Dendritic cell treated with granulocyte-macrophage colony-stimulating factor and Interleukin-4, amounts not matched to agents 40 ng/mL and 50 ng/mL, for 4 days (primary cell): ENCODE results near the gene TRPM3.

Experiments
- H3K27ac Mint-ChIP-seq: one replicate; pipeline ENCODE4 v1.8.0; 2022; ENCODE audit warnings: mild to moderate bottlenecking, mixed read lengths
- H3K27me3 Mint-ChIP-seq: one replicate; pipeline ENCODE4 v1.8.0; 2022; ENCODE audit warnings: mild to moderate bottlenecking, mixed read lengths
- H3K36me3 Mint-ChIP-seq: one replicate; pipeline ENCODE4 v1.8.0; 2022; ENCODE audit warnings: low read depth, mixed read lengths
- H3K4me1 Mint-ChIP-seq: one replicate; pipeline ENCODE4 v1.8.0; 2022; ENCODE audit warnings: low read depth, mixed read lengths
- H3K4me3 Mint-ChIP-seq: one replicate; pipeline ENCODE4 v1.8.0; 2022; ENCODE audit warnings: mild to moderate bottlenecking, moderate library complexity, mixed read lengths
- H3K9me3 Mint-ChIP-seq: one replicate; pipeline ENCODE4 v1.8.0; 2022; ENCODE audit warnings: mixed read lengths
- intact Hi-C: fragments of 100-400 bp; cut with micrococcal nuclease; formaldehyde crosslinking; loops from one replicate; pipeline ENCODE4 v1.15.0; 2022

Gene TRPM3

GRCh38 chr9:70902692-70903131 is 218.7 kb downstream of the TRPM3 start:
- Mint-ChIP-seq H3K36me3 (no peaks in the 10 kb centered on the region), H3K27ac (no peak overlapping the region), H3K4me1 (no peaks in the 10 kb centered on the region), H3K27me3 (no peaks in the 10 kb centered on the region), H3K9me3 (no peaks in the 10 kb centered on the region), H3K4me3 (no peak overlapping the region)
- intact Hi-C loops = no loop called here

GRCh38 chr9:70902171-70902570 is 219.2 kb downstream of the TRPM3 start:
- H3K9me3 Mint-ChIP-seq = no peaks in the 10 kb centered on the region
- H3K4me3 Mint-ChIP-seq = no peak overlapping the region
- no peaks in the 10 kb centered on the region for H3K4me1 Mint-ChIP-seq
- no peaks in the 10 kb centered on the region for H3K36me3 Mint-ChIP-seq
- H3K27ac Mint-ChIP-seq = no peak overlapping the region
- intact Hi-C loops = no loop called here
- no peaks in the 10 kb centered on the region for H3K27me3 Mint-ChIP-seq

- Mint-ChIP-seq H3K4me1 (no peaks in the 10 kb centered on the region), H3K27ac (no peak overlapping the region)
Measured at GRCh38 chr9:70901746-70902145, 219.7 kb downstream of the TRPM3 start.

GRCh38 chr9:70901013-70901412 is 220.4 kb downstream of the TRPM3 start:
- no peaks in the 10 kb centered on the region for H3K4me1 Mint-ChIP-seq
- intact Hi-C loops = no loop called here
- no peaks in the 10 kb centered on the region for H3K36me3 Mint-ChIP-seq
- H3K4me3 Mint-ChIP-seq = no peak overlapping the region
- H3K9me3 Mint-ChIP-seq = no peaks in the 10 kb centered on the region
- H3K27me3 Mint-ChIP-seq = no peaks in the 10 kb centered on the region
- H3K27ac Mint-ChIP-seq = no peak overlapping the region

More at GRCh38 chr9:70901746-70902145, 219.7 kb downstream of the TRPM3 start:
- Mint-ChIP-seq H3K4me3 (no peak overlapping the region), H3K9me3 (no peaks in the 10 kb centered on the region), H3K27me3 (no peaks in the 10 kb centered on the region), H3K36me3 (no peaks in the 10 kb centered on the region)
- intact Hi-C loops = no loop called here

- no peaks in the 10 kb centered on the region for H3K4me1 Mint-ChIP-seq
- no peak overlapping the region for H3K27ac Mint-ChIP-seq
- H3K36me3 Mint-ChIP-seq = no peaks in the 10 kb centered on the region
- no peak overlapping the region for H3K4me3 Mint-ChIP-seq
- H3K27me3 Mint-ChIP-seq = no peaks in the 10 kb centered on the region
- intact Hi-C loops = no loop called here
- H3K9me3 Mint-ChIP-seq = no peaks in the 10 kb centered on the region
Measured at GRCh38 chr9:70893580-70894122, 227.8 kb downstream of the TRPM3 start.

GRCh38 chr9:70888471-70888870 is 232.9 kb downstream of the TRPM3 start:
- Mint-ChIP-seq H3K27ac (no peak overlapping the region), H3K36me3 (no peaks in the 10 kb centered on the region), H3K9me3 (no peaks in the 10 kb centered on the region), H3K4me1 (no peaks in the 10 kb centered on the region), H3K4me3 (no peak overlapping the region), H3K27me3 (no peaks in the 10 kb centered on the region)
- intact Hi-C loops = no loop called here

GRCh38 chr9:70887826-70888225 is 233.6 kb downstream of the TRPM3 start:
- intact Hi-C loops = no loop called here
- H3K4me3 Mint-ChIP-seq = no peak overlapping the region
- no peaks in the 10 kb centered on the region for H3K36me3 Mint-ChIP-seq
- no peak overlapping the region for H3K27ac Mint-ChIP-seq
- H3K9me3 Mint-ChIP-seq = no peaks in the 10 kb centered on the region
- H3K27me3 Mint-ChIP-seq = no peaks in the 10 kb centered on the region
- H3K4me1 Mint-ChIP-seq = no peaks in the 10 kb centered on the region

- Mint-ChIP-seq H3K27me3 (no peaks in the 10 kb centered on the region), H3K36me3 (no peaks in the 10 kb centered on the region), H3K4me3 (no peak overlapping the region), H3K9me3 (no peaks in the 10 kb centered on the region), H3K27ac (no peak overlapping the region), H3K4me1 (no peaks in the 10 kb centered on the region)
- intact Hi-C loops = no loop called here
Measured at GRCh38 chr9:70883963-70884793, 237.2 kb downstream of the TRPM3 start.

GRCh38 chr9:70883056-70883455 is 238.4 kb downstream of the TRPM3 start:
- H3K4me3 Mint-ChIP-seq = no peak overlapping the region
- H3K4me1 Mint-ChIP-seq = no peaks in the 10 kb centered on the region
- H3K9me3 Mint-ChIP-seq = no peaks in the 10 kb centered on the region
- no peaks in the 10 kb centered on the region for H3K27me3 Mint-ChIP-seq
- intact Hi-C loops = no loop called here
- H3K36me3 Mint-ChIP-seq = no peaks in the 10 kb centered on the region
- H3K27ac Mint-ChIP-seq = no peak overlapping the region

- no peaks in the 10 kb centered on the region for H3K9me3 Mint-ChIP-seq
- H3K36me3 Mint-ChIP-seq = no peaks in the 10 kb centered on the region
- H3K4me1 Mint-ChIP-seq = no peaks in the 10 kb centered on the region
- no peak overlapping the region for H3K4me3 Mint-ChIP-seq
- no peak overlapping the region for H3K27ac Mint-ChIP-seq
- intact Hi-C loops = no loop called here
- no peaks in the 10 kb centered on the region for H3K27me3 Mint-ChIP-seq
Measured at GRCh38 chr9:70881333-70881732, 240.1 kb downstream of the TRPM3 start.

- H3K4me3 Mint-ChIP-seq = no peak overlapping the region
- no peaks in the 10 kb centered on the region for H3K36me3 Mint-ChIP-seq
- intact Hi-C loops = no loop called here
- no peaks in the 10 kb centered on the region for H3K27me3 Mint-ChIP-seq
- H3K9me3 Mint-ChIP-seq = no peaks in the 10 kb centered on the region
- H3K27ac Mint-ChIP-seq = no peak overlapping the region
- no peaks in the 10 kb centered on the region for H3K4me1 Mint-ChIP-seq
Measured at GRCh38 chr9:70880535-70880934, 240.9 kb downstream of the TRPM3 start.

GRCh38 chr9:70878576-70878975 is 242.8 kb downstream of the TRPM3 start:
- Mint-ChIP-seq H3K36me3 (no peaks in the 10 kb centered on the region), H3K9me3 (no peaks in the 10 kb centered on the region), H3K27me3 (no peaks in the 10 kb centered on the region), H3K27ac (no peak overlapping the region), H3K4me1 (peaks cover under 1% of the 10 kb centered on the region), H3K4me3 (no peak overlapping the region)
- intact Hi-C loops = no loop called here

GRCh38 chr9:70874451-70874850 is 247.0 kb downstream of the TRPM3 start:
- Mint-ChIP-seq H3K27me3 (no peaks in the 10 kb centered on the region), H3K9me3 (no peaks in the 10 kb centered on the region), H3K27ac (no peak overlapping the region), H3K36me3 (no peaks in the 10 kb centered on the region), H3K4me3 (no peak overlapping the region), H3K4me1 (peaks cover 5% of the 10 kb centered on the region)
- intact Hi-C loops = no loop called here

- intact Hi-C loops = no loop called here
- H3K9me3 Mint-ChIP-seq = no peaks in the 10 kb centered on the region
- no peaks in the 10 kb centered on the region for H3K36me3 Mint-ChIP-seq
- H3K27me3 Mint-ChIP-seq = no peaks in the 10 kb centered on the region
- H3K4me1 Mint-ChIP-seq = peaks cover 5% of the 10 kb centered on the region
- no peak overlapping the region for H3K4me3 Mint-ChIP-seq
- H3K27ac Mint-ChIP-seq = no peak overlapping the region
Measured at GRCh38 chr9:70873506-70873905, 247.9 kb downstream of the TRPM3 start.
